Spleen (tissue), 7 donors: ENCODE measurements around the gene TWF2.

ENCODE experiments used
- POLR2A ChIP-seq, 3 donors: fragments of 450-650 bp; IDR thresholded peaks; one replicate each; pipeline ENCODE4 v1.5.1; 2017; ENCODE audit warnings: antibody characterized with exemption in 3 of 3, mild to moderate bottlenecking in 1 of 3
- TF ChIP-seq, protein P1 (sequence below), 11 experiments: fragments of 200-600 bp in 7 of 11; fragments of 450-650 bp in 4 of 11; sonication (generic) in 4 of 11; IDR thresholded peaks in 8 of 11; conservative IDR thresholded peaks in 3 of 11; 1 replicate in 7 of 11; 2 replicates in 4 of 11; pipeline versions ENCODE4 v1.4.0 to v1.8.0; 2016 to 2021; ENCODE audit warnings: antibody characterized with exemption in 11 of 11, inconsistent platforms in 4 of 11, mild to moderate bottlenecking in 1 of 11
- donor health status: DM: no; HTN: no; CAD: no; lungs with moderate emphysema.
- donor health status: DM: no; HTN: no; CAD: no.
- donor health status: DM: no; HTN: no; CAD: no.

DNA sequence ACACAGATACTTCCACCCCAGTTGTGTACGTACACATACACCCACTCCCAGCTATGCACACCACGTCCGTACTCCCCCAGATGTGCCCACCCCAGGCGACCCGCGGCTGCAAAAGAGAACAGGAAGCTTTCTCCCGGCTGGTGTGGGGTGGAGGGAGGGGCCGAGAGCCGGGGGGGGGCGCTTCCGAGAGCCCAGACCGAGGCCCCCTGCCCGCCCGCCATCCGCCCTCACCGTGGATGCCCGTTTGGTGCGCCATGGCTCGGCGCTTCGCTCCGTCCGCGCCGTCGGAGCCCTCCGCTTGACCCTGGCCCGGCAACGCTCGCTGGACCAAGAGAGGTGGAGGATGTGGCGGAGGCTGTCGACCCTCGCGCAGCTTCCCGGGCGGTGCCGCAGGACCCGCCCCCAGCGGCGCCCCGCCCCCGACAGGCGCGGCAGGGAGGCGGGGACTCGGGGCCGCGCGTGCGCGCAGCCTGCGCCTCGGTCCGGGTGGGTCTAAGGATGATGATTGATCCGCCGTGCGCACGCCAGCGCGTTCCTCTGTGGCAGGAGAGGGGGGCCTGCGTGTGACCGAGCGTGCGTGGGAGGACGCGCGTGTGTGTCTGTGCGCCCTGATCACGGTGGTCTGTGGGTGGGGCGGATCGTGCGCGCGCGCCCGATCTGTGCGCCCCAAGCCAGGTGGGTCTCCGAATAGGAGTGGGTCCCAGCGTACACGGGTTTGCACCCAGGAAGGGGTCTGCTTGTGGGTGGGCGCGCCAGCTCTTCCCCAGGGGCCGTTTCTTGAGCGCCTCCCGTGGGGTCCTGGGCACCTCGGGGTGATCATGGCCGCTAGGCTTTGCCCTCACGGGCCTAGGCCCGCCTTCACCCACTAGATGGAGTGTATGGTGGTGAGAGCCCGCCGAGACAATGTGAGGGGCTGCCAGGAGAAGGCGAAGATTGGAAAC, at the start of gene TWF2:
- TF ChIP-seq, protein P1, sequence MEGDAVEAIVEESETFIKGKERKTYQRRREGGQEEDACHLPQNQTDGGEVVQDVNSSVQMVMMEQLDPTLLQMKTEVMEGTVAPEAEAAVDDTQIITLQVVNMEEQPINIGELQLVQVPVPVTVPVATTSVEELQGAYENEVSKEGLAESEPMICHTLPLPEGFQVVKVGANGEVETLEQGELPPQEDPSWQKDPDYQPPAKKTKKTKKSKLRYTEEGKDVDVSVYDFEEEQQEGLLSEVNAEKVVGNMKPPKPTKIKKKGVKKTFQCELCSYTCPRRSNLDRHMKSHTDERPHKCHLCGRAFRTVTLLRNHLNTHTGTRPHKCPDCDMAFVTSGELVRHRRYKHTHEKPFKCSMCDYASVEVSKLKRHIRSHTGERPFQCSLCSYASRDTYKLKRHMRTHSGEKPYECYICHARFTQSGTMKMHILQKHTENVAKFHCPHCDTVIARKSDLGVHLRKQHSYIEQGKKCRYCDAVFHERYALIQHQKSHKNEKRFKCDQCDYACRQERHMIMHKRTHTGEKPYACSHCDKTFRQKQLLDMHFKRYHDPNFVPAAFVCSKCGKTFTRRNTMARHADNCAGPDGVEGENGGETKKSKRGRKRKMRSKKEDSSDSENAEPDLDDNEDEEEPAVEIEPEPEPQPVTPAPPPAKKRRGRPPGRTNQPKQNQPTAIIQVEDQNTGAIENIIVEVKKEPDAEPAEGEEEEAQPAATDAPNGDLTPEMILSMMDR (IDR thresholded peaks at IDR 0.05 in 8 of 11, conservative IDR thresholded peaks at IDR 0.05 in 3 of 11) = peak in 10 of 11 experiments; percentile 31 to 77 (median 60)
- TF ChIP-seq POLR2A (IDR thresholded peaks at IDR 0.05) = no peak
